Transverse colon (tissue), 4 donors: ENCODE data around the gene CREBBP.

ENCODE experiments used
- CTCF ChIP-seq, 5 experiments: fragments of 200-600 bp in 3 of 5; fragments of 450-650 bp in 2 of 5; sonication (generic) in 3 of 5; IDR thresholded peaks; 1 replicate in 2 of 5; 2 replicates in 3 of 5; pipeline ENCODE4 v1.5.1; 2016 to 2017; ENCODE audit warnings: antibody characterized with exemption in 5 of 5, inconsistent platforms in 3 of 5, mild to moderate bottlenecking in 2 of 5, moderate library complexity in 1 of 5
- EP300 ChIP-seq: sonication (generic); formaldehyde crosslinking; IDR thresholded peaks from one replicate; pipeline ENCODE4 v1.6.1; 2017; ENCODE audit warnings: antibody characterized with exemption, low read depth
- POLR2A ChIP-seq: fragments of 450-650 bp; IDR thresholded peaks from one replicate; pipeline ENCODE4 v1.6.1; 2016; ENCODE audit warnings: antibody characterized with exemption, mild to moderate bottlenecking, moderate library complexity
- POLR2AphosphoS5 ChIP-seq, 3 donors: sonication (generic); formaldehyde crosslinking; IDR thresholded peaks; one replicate each; pipeline ENCODE4 v1.6.1; 2016; ENCODE audit warnings: antibody characterized with exemption in 3 of 3

GRCh38 chr16:3764409-3764808 lies 116.1 kb downstream of the CREBBP start:
- TF ChIP-seq CTCF (IDR thresholded peaks at IDR 0.05) (no peak), EP300 (no peak), POLR2A (no peak), POLR2AphosphoS5 (IDR thresholded peaks at IDR 0.05) (no peak)
